Lung microvascular endothelial cell (primary cell): ENCODE measurements around the gene STN1. TPM values are rescaled to one million over a fixed set of nuclear protein-coding genes. Genes with fewer than 3 reads are reported as not detected.

Experiments used
- DNase-seq, 2 donors: peaks; one replicate each; pipeline versions ENCODE4 v3.0.0 to v3.0.0-alpha.2; 2010; ENCODE audit warnings: low read depth in 2 of 2
- total RNA-seq: library from RNA; depleted of rRNA; stranded (reverse); fragments of >200 nt; gene quantifications from 2 replicates; pipeline ENCODE4 v1.2.1, GENCODE V29; 2014

Gene STN1
- total RNA-seq, 1 donor from 2014 or later, result 31.0 TPM

- peak; percentile 35 to 63 for DNase-seq
These were observed 74.0 kb downstream of the STN1 start for GRCh38 chr10:103843854-103844570.

- DNase-seq, result no peak
These were observed 74.9 kb downstream of the STN1 start for GRCh38 chr10:103843045-103843444.

DNA sequence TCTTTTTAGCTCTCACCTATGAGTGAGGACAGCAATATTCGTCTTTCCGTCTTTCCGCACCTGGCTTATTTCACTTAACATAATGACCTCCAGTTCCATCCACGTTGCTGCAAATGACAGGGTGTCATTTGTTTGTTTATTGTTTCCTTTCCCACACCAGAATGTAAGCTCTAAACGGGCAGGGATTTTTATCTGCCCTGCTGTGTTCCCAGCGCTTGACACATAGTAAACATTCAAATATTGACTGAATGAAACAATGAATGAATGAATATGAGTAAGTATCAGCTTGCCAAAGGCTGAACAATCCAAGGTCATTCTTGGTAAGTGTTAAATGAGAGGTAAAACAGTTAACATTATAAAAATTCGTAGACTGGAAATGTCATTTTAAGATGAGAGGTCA lies 75.4 kb downstream of the STN1 start:
- no peak for DNase-seq

DNA sequence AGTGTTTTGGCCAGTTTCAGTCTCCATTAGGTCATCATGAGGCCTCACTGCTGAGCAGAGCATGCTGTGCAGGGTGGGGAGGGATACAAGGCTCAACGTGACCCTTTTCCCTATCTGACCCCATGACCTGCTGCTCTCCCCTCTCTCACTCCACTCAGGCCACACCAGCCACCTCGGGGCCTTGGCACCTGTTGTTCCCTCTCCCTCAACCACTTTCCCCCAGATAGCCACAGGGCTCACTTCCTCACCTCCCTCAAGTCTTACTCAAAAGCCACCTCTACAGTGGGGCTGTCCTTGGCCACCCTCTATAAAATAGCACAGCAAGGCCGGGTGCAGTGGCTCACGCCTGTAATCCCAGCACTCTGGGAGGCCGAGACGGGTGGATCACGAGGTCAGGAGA lies 76.5 kb downstream of the STN1 start:
- no peak for DNase-seq

DNA sequence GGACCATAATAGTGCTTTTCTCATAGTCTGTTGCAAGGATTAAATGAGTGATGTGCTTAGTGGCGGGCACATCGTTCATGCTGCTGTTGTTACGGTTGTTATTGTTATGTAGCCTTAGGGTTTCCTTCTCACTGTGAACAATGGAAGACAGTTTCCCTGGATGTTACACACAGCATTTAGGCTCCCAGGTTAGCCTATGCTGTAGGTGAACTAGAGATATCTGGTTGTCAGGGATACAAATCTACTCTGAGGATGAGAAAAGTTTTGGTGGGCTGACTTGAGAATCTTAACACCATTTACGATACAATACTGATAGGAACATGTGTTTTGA lies 77.3 kb downstream of the STN1 start:
- DNase-seq, result peak; percentile 21 to 36

DNA sequence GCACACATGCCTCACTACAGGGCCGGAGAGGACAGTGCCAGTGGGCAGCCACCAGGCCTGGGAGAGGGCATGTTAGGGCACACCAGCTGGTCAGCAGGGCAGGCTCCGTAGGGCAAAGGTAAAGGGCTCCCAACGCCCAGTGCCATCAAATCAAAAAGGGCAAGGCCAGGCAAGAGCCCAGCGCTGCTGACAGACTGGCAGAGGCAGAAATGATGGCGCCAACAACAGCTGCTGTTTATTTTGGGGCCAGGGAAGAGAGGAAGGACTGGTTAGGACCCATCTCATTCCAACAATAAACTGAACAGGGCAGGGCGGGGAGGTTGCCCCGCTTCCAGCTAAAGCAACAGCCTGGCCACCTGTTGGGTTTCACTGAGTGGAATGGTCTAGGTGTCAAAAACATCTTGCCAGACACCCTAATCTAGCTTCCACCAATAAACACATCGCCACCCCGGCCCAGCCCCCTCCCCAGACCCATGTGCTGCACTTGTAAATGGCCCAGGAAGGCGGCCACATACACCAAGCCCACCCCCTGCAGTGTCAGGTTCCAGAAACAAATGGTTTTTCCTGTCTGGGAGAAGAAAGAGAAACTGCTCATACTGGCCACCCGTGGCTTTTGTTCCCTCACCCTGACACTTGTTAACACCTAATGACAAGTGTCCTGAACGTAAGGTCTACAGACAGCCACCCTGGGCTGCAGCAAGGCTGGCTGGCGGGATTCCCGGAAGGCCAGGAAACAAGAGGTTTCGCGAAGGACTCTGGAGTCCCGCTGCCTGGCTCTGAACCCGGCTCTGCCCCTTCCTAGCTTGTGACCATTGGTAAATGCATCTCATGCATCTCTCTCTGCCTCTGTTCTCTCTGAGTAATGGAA lies 77.9 kb downstream of the STN1 start:
- peak; percentile 35 to 42 for DNase-seq

- DNase-seq, result no peak
These were observed 78.5 kb downstream of the STN1 start for GRCh38 chr10:103839519-103839871.

- no peak for DNase-seq
These were observed 79.0 kb downstream of the STN1 start for GRCh38 chr10:103838862-103839518.

DNA sequence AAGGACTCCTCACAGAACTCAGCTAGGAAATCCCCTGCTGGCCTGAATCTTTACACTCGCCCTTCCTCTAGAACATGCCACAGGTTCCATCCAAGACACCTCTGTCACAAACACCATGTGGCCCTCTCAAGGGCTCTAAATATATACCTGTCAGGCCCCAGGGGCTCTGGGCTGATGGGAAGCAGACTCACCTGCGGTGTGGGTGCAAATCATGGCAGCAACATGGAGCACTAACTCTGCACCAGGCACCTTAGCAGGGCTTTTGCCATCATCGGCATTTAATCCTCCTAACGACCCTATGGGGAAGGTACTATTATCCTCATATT lies 80.0 kb downstream of the STN1 start:
- DNase-seq, result no peak

- DNase-seq, result no peak
These were observed 80.5 kb downstream of the STN1 start for GRCh38 chr10:103837370-103838069.

- DNase-seq, result no peak
These were observed 81.1 kb downstream of the STN1 start for GRCh38 chr10:103836861-103837260.

DNA sequence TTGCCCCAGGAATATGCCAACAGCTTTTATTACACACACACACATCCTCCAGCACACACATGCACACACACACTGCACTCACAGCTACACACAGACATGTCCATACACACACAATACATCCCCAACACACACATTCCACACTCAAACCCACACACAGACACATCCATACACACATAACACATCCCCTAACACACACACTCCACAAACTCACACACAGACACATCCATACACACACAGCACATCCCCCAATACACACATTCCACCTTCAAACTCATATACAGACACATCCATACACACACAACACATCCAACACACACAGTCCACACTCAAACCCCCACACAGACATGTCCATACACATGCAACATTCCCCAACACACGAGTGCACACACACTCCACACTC lies 81.7 kb downstream of the STN1 start:
- no peak for DNase-seq

DNA sequence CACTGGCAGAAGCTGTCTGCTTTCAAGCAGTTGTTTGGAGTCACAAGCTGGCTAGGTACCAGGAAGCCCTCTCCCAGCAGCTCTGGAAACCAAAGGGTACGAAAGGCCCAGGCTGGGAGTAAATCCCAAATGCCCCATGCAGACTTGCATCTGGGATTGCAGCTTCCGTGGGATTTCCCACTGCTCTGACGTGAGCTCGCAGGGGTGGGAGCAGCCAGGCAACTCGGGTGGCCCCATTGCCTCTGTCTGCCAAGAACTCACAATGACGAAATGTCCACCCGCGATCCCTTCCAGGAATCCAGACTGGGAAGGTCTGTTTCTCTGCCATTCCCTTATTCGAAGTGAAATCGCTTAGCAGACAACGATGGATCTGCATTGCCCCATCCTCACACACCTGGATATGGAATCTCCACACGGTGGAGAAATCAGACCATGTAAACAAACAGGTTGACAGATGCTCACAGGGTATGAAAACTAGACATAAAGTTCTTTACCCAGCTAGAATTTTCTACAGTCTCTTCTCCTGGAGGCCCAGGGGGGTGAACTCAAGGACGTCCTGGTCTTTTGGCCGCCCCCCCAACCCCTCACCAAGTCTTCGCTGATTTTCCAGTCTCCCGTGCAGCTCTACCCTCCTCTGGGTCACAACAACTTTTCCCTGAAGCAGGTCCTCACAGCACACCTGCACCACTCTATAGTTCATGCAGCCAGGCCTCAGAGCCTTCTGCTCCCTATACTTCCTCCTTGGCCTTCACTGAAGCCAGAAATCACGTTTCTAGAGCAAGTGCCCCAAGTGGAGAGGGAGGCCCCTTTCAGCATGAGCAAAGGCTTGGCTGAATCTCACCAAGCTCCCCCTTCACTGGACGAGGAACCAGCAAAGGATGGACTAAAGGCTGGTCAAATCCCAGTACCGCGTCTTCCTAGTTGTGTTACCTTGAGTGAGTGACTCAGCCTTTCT lies 82.6 kb downstream of the STN1 start:
- DNase-seq, result peak; percentile 46 to 69

DNA sequence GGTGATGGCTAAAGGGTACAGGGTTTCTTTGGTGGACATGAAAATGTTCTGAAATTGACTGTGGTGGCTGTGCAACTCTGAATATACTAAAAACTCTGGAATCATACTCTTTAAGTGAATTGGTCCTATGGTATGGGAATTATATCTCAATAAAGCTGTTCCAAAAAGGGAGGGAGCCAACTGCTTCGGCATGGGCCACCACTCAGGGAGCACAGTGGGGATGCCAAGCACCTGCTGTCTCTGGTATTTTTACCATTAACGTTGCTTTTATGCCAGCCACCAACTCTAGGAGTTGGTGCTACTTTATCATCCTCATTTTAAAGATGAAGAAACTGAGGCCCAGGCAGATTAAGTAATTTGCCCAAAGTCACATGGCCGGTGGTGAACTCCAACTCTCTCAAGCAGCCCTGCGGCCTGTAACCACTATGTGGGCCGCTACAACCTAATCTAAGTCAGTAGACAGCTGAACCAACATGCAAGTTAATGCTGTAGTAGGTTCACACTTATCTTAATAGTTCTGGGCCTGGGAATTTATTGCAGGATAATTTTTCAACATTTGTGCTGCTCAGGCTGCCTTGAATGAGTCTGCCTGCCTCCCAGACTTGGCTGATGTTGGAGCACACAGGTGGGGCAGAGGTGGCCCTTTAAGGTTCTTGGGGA lies 83.4 kb downstream of the STN1 start:
- no peak for DNase-seq

- DNase-seq, result peak; percentile 28 to 43
These were observed 84.1 kb downstream of the STN1 start for GRCh38 chr10:103833731-103834365.

DNA sequence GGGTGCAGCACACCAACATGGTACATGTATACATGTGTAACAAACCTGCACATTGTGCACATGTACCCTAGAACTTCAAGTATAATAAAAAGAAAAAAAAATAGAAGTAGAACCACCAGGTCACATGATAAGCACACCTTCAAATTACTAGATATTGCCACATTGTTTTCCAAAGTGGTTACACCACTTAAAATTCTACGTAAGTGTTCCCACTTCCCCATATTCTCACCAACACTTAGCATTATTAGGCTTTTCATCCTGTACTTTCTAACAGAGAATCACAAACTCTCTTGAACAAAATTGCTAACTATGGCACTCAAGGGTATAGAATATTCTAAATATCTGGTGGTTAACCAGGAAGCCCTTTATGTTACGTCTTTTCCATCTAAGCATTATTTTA lies 85.2 kb downstream of the STN1 start:
- DNase-seq, result no peak
